ENCODE measurements around the gene CD8B2.
"Not testable (repeated sequence)": the region's sequence is repeated elsewhere in the genome, so short reads cannot be mapped to it uniquely, and the experiment has no call there.

The CD8B2 gene

DNA sequence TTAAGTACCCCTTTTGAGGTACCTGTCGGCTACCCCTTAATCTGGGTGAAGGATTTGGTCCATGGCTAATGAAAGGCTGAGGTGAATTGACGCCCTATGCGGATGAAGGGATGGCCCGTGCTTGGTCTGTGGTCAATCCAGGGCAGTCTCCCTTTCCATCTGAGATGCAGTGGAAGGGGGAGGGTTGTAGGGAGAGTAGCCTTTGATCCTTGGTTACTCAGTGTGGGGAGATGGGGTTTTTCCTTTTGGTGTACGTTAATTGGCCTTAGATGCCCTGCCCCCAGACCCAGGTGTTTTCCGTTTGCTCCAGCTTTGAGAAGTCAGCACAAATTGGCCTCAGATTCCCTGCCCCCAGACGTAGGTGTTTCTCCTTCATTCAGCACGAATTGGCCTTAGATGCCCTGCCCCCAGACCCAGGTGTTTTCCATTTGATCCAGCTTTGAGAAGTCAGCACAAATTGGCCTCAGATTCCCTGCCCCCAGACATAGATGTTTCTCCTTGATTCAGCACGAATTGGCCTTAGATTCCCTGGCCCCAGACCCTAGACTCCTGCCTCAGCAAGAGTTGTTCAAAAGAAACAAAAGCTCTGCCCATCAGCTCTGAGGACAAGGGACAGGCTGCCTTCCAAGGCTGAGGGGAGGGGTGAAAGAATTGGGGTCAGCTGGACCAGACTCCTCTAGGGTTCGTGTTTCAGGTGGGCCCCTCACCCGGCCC, 21.7 kb downstream of the CD8B2 start:
- H3K36me3 ChIP-seq (ENCODE audit: control insufficient read depth in 2 of 2, insufficient read depth in 1 of 2, low read length in 2 of 2); H3K9me3 ChIP-seq (ENCODE audit: control insufficient read depth, insufficient read depth, low read depth, low read length); H3K4me1 ChIP-seq (ENCODE audit: control insufficient read depth, insufficient read depth, low read length); H3K4me3 ChIP-seq (ENCODE audit: low read depth, low read length); POLR2A ChIA-PET; CTCF ChIA-PET; H3K27ac ChIP-seq (ENCODE audit: extremely low read depth, low read depth, low read length): not testable (repeated sequence)

DNA sequence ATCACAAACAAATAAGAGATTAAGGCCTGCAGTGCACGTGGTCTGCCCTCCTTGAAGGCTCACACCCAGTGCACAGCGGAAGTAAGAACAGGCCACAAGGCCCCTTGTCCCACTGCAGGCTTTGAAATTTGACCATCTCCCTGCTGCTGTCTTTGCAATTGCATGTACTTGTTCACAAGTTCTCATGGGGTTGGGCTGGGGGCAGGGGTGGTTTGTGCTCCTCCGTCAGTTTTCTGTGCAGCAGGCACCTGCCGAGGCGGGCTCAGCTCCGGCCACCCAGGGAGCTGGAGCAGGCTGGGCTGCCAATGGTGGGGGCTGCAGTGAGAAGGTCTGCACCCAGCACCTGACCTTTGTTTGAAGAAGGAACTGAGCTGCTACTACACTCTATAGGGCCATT, 22.2 kb downstream of the CD8B2 start:
- H3K4me1 ChIP-seq (ENCODE audit: control insufficient read depth, insufficient read depth, low read length); CTCF ChIA-PET; H3K9me3 ChIP-seq (ENCODE audit: control insufficient read depth, insufficient read depth, low read depth, low read length); H3K27ac ChIP-seq (ENCODE audit: extremely low read depth, low read depth, low read length); POLR2A ChIA-PET; H3K36me3 ChIP-seq (ENCODE audit: control insufficient read depth in 2 of 2, insufficient read depth in 1 of 2, low read length in 2 of 2); H3K4me3 ChIP-seq (ENCODE audit: low read depth, low read length): not testable (repeated sequence)

DNA sequence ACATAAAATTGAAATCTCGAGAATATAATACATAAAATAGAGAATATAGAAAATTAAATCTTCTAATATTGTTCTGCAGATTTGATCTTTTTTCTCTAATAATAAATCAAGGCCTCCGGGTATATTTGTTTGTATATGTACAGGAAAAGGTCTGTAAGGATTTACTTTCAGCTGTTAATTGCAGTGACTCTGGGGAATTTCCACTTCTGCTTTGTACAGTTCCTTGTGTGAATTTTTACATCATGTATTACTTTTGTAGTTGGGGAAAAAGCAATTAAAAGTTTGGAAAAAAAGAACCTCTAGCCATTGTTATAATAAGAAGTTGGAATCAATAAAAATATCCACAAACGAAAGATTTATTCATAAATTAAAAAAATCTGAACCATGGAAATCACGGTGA, 23.6 kb downstream of the CD8B2 start:
- H3K36me3 ChIP-seq (ENCODE audit: control insufficient read depth in 2 of 2, insufficient read depth in 1 of 2, low read length in 2 of 2); H3K4me1 ChIP-seq (ENCODE audit: control insufficient read depth, insufficient read depth, low read length); CTCF ChIA-PET; H3K9me3 ChIP-seq (ENCODE audit: control insufficient read depth, insufficient read depth, low read depth, low read length); H3K27ac ChIP-seq (ENCODE audit: extremely low read depth, low read depth, low read length); POLR2A ChIA-PET; H3K4me3 ChIP-seq (ENCODE audit: low read depth, low read length): not testable (repeated sequence)

DNA sequence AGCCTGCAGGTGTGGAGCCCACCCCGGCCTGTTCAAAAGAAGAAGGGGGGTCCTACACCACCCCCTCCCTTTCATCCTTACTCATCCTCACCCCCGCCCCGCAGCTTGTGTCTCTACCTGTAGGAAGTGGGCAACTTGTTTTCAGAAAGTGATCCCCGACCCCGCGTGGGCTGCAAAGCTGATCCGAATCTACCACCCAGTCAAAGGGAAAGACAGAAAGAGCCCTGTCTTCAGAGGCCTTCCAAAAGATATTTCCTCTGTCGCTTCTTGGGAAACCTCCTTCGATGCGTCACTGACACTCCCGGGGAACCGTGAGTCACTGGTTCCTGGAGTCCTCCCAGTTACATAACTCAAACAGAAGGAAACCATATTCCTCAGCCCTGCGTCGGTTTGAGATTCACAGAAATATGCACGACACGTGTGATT, 24.3 kb downstream of the CD8B2 start:
- POLR2A ChIA-PET; H3K36me3 ChIP-seq (ENCODE audit: control insufficient read depth in 2 of 2, insufficient read depth in 1 of 2, low read length in 2 of 2); H3K27ac ChIP-seq (ENCODE audit: extremely low read depth, low read depth, low read length); H3K4me3 ChIP-seq (ENCODE audit: low read depth, low read length); CTCF ChIA-PET; H3K9me3 ChIP-seq (ENCODE audit: control insufficient read depth, insufficient read depth, low read depth, low read length); H3K4me1 ChIP-seq (ENCODE audit: control insufficient read depth, insufficient read depth, low read length): not testable (repeated sequence)

DNA sequence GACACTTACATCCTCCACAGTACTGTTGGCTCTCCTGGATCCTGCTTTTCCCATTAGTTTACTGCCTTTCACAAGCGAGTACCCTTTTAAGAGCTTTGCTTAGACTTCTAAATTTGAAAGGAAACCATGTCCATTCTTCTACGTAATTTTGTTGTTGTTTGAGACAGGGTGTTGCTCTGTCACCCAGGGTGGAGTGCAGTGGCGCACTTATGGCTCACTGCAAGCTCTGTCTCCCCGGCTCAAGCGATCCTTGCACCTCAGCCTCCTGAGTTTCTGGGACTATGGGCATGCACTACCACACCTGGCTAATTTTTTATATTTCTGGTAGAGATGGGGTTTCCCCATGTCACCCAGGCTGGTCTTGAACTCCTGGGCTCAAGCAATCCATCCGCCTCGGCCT, 24.8 kb downstream of the CD8B2 start:
- H3K4me1 ChIP-seq (ENCODE audit: control insufficient read depth, insufficient read depth, low read length); POLR2A ChIA-PET; H3K36me3 ChIP-seq (ENCODE audit: control insufficient read depth in 2 of 2, insufficient read depth in 1 of 2, low read length in 2 of 2); H3K9me3 ChIP-seq (ENCODE audit: control insufficient read depth, insufficient read depth, low read depth, low read length); CTCF ChIA-PET; H3K27ac ChIP-seq (ENCODE audit: extremely low read depth, low read depth, low read length); H3K4me3 ChIP-seq (ENCODE audit: low read depth, low read length): not testable (repeated sequence)

DNA sequence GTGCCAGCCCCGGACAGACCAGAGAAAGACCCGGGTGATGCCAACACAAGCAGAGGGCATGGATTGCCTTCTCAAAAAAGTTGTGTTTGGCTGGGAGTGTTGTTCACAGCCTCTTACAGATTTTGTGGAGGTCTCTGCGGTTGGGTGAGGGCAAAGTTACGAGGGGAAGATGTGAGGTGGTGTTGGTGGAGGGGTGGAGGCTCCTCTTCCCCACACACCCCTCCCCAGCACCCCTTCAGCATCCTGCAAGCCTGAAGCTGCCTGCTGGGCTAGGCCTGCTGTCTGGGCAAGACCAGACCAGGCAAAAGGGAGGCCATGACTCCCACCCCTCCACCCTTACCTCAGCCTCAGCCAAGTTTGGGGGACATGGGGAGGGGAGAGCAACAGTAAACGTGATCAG, 26.2 kb downstream of the CD8B2 start:
- H3K36me3 ChIP-seq (ENCODE audit: control insufficient read depth in 2 of 2, insufficient read depth in 1 of 2, low read length in 2 of 2); POLR2A ChIA-PET; CTCF ChIA-PET; H3K27ac ChIP-seq (ENCODE audit: extremely low read depth, low read depth, low read length); H3K4me3 ChIP-seq (ENCODE audit: low read depth, low read length); H3K4me1 ChIP-seq (ENCODE audit: control insufficient read depth, insufficient read depth, low read length); H3K9me3 ChIP-seq (ENCODE audit: control insufficient read depth, insufficient read depth, low read depth, low read length): not testable (repeated sequence)

DNA sequence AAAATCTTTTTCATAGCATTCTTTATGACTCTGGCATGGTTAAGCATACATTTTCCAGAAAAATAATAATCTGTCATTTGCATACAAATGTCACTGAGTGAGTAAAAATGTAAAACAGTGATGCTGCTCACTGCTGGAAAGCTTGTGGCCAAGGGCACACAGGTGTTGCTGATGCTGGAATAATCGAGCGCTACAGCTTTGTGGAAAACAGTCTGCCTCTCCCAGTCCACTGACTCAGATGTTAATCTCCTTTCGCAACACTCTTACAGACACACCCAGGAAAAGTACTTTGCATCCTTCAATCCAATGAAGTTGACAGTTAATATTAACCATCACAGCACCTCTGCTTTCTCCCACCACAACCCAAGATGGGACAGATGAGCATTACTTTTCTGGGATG, 27.7 kb downstream of the CD8B2 start:
- CTCF ChIA-PET: interaction anchor here (0.8 kb wide), 1 partner anchor 17 kb away, joined by 3 read pairs; no protein-coding TSS in a partner anchor
- H3K9me3 ChIP-seq (ENCODE audit: control insufficient read depth, insufficient read depth, low read depth, low read length); H3K27ac ChIP-seq (ENCODE audit: extremely low read depth, low read depth, low read length); POLR2A ChIA-PET; H3K36me3 ChIP-seq (ENCODE audit: control insufficient read depth in 2 of 2, insufficient read depth in 1 of 2, low read length in 2 of 2); H3K4me3 ChIP-seq (ENCODE audit: low read depth, low read length); H3K4me1 ChIP-seq (ENCODE audit: control insufficient read depth, insufficient read depth, low read length): not testable (repeated sequence)

DNA sequence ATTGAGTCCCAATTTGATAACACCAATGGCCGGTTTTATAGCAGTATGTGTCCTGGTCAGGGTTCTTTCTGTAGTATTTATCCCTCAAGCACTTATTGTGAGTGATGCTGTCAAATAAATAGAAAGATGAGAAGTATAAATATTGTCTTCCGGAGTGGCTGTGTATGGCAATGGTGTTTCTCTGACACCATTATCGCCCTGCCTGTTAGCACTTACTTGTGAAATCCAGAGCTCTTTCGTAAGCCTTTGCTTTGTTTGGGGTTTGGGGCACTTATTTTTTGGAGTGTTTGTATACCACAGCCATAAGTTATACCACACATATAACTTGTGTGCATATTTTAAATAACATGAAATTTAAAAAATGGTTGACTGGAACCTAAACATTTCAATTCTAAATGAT, 29.3 kb downstream of the CD8B2 start:
- no peak overlapping the region for H3K27ac ChIP-seq (ENCODE audit: extremely low read depth, low read depth, low read length)
- POLR2A ChIA-PET: no interaction called here
- no peaks in the 10 kb centered on the region for H3K4me1 ChIP-seq (ENCODE audit: control insufficient read depth, insufficient read depth, low read length)
- H3K36me3 ChIP-seq (ENCODE audit: control insufficient read depth in 2 of 2, insufficient read depth in 1 of 2, low read length in 2 of 2): no peaks in the 10 kb centered on the region
- H3K4me3 ChIP-seq (ENCODE audit: low read depth, low read length): no peak overlapping the region
- CTCF ChIA-PET: no interaction called here
- H3K9me3 ChIP-seq (ENCODE audit: control insufficient read depth, insufficient read depth, low read depth, low read length): no peaks in the 10 kb centered on the region
- TF ChIP-seq SCRT1 (tag by site-specific recombination; IDR thresholded peaks at IDR 0.05; ENCODE audit: borderline replicate concordance): no peak
- TF ChIP-seq ZNF175 (tag by site-specific recombination; IDR thresholded peaks at IDR 0.05): no peak
- TF ChIP-seq ZNF146 (tag by site-specific recombination; IDR thresholded peaks at IDR 0.05): no peak
- TF ChIP-seq, protein P1, sequence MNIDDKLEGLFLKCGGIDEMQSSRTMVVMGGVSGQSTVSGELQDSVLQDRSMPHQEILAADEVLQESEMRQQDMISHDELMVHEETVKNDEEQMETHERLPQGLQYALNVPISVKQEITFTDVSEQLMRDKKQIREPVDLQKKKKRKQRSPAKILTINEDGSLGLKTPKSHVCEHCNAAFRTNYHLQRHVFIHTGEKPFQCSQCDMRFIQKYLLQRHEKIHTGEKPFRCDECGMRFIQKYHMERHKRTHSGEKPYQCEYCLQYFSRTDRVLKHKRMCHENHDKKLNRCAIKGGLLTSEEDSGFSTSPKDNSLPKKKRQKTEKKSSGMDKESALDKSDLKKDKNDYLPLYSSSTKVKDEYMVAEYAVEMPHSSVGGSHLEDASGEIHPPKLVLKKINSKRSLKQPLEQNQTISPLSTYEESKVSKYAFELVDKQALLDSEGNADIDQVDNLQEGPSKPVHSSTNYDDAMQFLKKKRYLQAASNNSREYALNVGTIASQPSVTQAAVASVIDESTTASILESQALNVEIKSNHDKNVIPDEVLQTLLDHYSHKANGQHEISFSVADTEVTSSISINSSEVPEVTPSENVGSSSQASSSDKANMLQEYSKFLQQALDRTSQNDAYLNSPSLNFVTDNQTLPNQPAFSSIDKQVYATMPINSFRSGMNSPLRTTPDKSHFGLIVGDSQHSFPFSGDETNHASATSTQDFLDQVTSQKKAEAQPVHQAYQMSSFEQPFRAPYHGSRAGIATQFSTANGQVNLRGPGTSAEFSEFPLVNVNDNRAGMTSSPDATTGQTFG (tag by site-specific recombination; IDR thresholded peaks at IDR 0.05; ENCODE audit: borderline replicate concordance): no peak
- TF ChIP-seq ZNF404 (tag by site-specific recombination; IDR thresholded peaks at IDR 0.05): no peak
- TF ChIP-seq, protein P2, sequence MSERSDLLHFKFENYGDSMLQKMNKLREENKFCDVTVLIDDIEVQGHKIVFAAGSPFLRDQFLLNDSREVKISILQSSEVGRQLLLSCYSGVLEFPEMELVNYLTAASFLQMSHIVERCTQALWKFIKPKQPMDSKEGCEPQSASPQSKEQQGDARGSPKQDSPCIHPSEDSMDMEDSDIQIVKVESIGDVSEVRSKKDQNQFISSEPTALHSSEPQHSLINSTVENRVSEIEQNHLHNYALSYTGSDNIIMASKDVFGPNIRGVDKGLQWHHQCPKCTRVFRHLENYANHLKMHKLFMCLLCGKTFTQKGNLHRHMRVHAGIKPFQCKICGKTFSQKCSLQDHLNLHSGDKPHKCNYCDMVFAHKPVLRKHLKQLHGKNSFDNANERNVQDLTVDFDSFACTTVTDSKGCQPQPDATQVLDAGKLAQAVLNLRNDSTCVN (tag by site-specific recombination; optimal IDR thresholded peaks at IDR 0.05): no peak
- TF ChIP-seq ZBTB21 (tag by site-specific recombination; IDR thresholded peaks at IDR 0.05): no peak
- no peak for TF ChIP-seq ZNF184 (tag by site-specific recombination; IDR thresholded peaks at IDR 0.05)
- TF ChIP-seq ZSCAN16 (tag by site-specific recombination; IDR thresholded peaks at IDR 0.05): no peak
